ENCODE results near the gene CEP44.

GRCh38 chr4:174244441-174244840 is 39.3 kb upstream of the CEP44 start:
- no peak for TF ChIP-seq EZH2 (IDR thresholded peaks at IDR 0.05; ENCODE audit: low read length, unreplicated experiment)
- TF ChIP-seq, protein P1, sequence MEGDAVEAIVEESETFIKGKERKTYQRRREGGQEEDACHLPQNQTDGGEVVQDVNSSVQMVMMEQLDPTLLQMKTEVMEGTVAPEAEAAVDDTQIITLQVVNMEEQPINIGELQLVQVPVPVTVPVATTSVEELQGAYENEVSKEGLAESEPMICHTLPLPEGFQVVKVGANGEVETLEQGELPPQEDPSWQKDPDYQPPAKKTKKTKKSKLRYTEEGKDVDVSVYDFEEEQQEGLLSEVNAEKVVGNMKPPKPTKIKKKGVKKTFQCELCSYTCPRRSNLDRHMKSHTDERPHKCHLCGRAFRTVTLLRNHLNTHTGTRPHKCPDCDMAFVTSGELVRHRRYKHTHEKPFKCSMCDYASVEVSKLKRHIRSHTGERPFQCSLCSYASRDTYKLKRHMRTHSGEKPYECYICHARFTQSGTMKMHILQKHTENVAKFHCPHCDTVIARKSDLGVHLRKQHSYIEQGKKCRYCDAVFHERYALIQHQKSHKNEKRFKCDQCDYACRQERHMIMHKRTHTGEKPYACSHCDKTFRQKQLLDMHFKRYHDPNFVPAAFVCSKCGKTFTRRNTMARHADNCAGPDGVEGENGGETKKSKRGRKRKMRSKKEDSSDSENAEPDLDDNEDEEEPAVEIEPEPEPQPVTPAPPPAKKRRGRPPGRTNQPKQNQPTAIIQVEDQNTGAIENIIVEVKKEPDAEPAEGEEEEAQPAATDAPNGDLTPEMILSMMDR (conservative IDR thresholded peaks at IDR 0.05; ENCODE audit: low read depth, low read length), result no peak
